Ascending aorta (tissue), 2 donors: ENCODE results near the gene MDM1. TPM values are rescaled to one million over a fixed set of nuclear protein-coding genes. Genes with fewer than 3 reads are reported as not detected.

ENCODE experiments used
- DNase-seq, 2 donors: peaks; one replicate each; pipeline ENCODE4 v3.0.0-alpha.2; 2019; ENCODE audit warnings: low spot score in 2 of 2
- H3K27ac ChIP-seq, 2 donors: fragments of 200-600 bp; sonication (generic); one replicate each; pipeline ENCODE4 v1.5.1; 2016 to 2017; ENCODE audit warnings: mild to moderate bottlenecking in 1 of 2
- H3K27me3 ChIP-seq: fragments of 200-600 bp; sonication (generic); one replicate; pipeline ENCODE4 v1.5.1; 2017
- H3K36me3 ChIP-seq, 2 donors: fragments of 200-600 bp; sonication (generic); one replicate each; pipeline ENCODE4 v1.5.1; 2016
- H3K4me1 ChIP-seq, 2 donors: fragments of 200-600 bp; sonication (generic); one replicate each; pipeline ENCODE4 v1.5.1; 2016 to 2017; ENCODE audit warnings: mild to moderate bottlenecking in 1 of 2
- H3K4me3 ChIP-seq, 2 donors: fragments of 200-600 bp; sonication (generic); one replicate each; pipeline ENCODE4 v1.5.1; 2016 to 2017; ENCODE audit warnings: mild to moderate bottlenecking in 1 of 2
- H3K9me3 ChIP-seq, 2 donors: fragments of 200-600 bp; sonication (generic); one replicate each; pipeline ENCODE4 v1.5.1; 2016
- CTCF ChIP-seq, 3 experiments: fragments of 200-600 bp in 2 of 3; fragments of 450-650 bp in 1 of 3; sonication (generic) in 2 of 3; IDR thresholded peaks; one replicate each; pipeline ENCODE4 v1.5.1; 2016 to 2019; ENCODE audit warnings: antibody characterized with exemption in 3 of 3, mild to moderate bottlenecking in 1 of 3, moderate library complexity in 1 of 3
- intact Hi-C: fragments of 100-400 bp; cut with DNase I; formaldehyde crosslinking; loops from one replicate; pipeline ENCODE4 v1.15.1; 2023
- total RNA-seq: library from RNA; depleted of rRNA; stranded (reverse); fragments of >200 nt; gene quantifications from one replicate; pipeline ENCODE4 v1.1.0, GENCODE V29; 2016

MDM1 gene
- total RNA-seq, 1 donor from 2014 or later = 9.5 TPM

- no peak overlapping the region for H3K27ac ChIP-seq
- H3K27me3 ChIP-seq = no peaks in the 10 kb centered on the region
- H3K4me1 ChIP-seq = no peaks in the 10 kb centered on the region
- no peaks in the 10 kb centered on the region for H3K36me3 ChIP-seq
- intact Hi-C loops = no loop called here
- TF ChIP-seq CTCF (IDR thresholded peaks at IDR 0.05) = no peak
- no peak for DNase-seq
- H3K4me3 ChIP-seq = no peak overlapping the region
- no peaks in the 10 kb centered on the region for H3K9me3 ChIP-seq
Measured at GRCh38 chr12:68271346-68271745, 60.8 kb downstream of the MDM1 start.

- Histone ChIP-seq H3K36me3 (no peaks in the 10 kb centered on the region), H3K27ac (no peak overlapping the region), H3K4me3 (no peak overlapping the region), H3K27me3 (no peaks in the 10 kb centered on the region), H3K9me3 (no peaks in the 10 kb centered on the region), H3K4me1 (no peaks in the 10 kb centered on the region)
- intact Hi-C loops = no loop called here
- no peak for DNase-seq
- no peak for TF ChIP-seq CTCF (IDR thresholded peaks at IDR 0.05)
Measured at GRCh38 chr12:68270358-68270757, 61.8 kb downstream of the MDM1 start.

GRCh38 chr12:68269779-68270178 lies 62.4 kb downstream of the MDM1 start:
- H3K9me3 ChIP-seq = no peaks in the 10 kb centered on the region
- no peak overlapping the region for H3K4me3 ChIP-seq
- no peak overlapping the region for H3K27ac ChIP-seq
- intact Hi-C loops = no loop called here
- TF ChIP-seq CTCF (IDR thresholded peaks at IDR 0.05) = no peak
- H3K4me1 ChIP-seq = no peaks in the 10 kb centered on the region
- H3K36me3 ChIP-seq = no peaks in the 10 kb centered on the region
- no peak for DNase-seq
- H3K27me3 ChIP-seq = no peaks in the 10 kb centered on the region

DNA sequence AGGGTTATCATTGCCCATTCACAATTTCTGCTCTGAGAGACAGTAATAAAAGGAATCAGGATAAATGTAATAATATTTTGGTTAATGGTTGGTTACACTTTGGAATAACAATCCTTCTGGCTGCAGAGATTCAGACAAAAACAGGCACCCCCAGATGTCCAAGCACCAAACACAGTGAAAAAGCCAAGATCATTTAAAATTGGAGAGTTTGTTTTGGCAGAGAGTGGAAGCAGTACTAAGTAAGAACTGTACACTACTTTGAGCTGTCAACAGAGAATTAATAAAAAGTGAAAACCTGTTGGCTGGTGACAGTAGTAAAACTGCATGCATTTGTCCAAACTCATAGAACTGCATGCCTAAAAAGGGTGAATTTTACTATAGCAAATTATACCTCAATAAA lies 63.2 kb downstream of the MDM1 start:
- Histone ChIP-seq H3K27ac (no peak overlapping the region), H3K4me3 (no peak overlapping the region), H3K27me3 (no peaks in the 10 kb centered on the region), H3K36me3 (no peaks in the 10 kb centered on the region), H3K9me3 (no peaks in the 10 kb centered on the region), H3K4me1 (no peaks in the 10 kb centered on the region)
- TF ChIP-seq CTCF (IDR thresholded peaks at IDR 0.05) = no peak
- intact Hi-C loops = no loop called here
- DNase-seq = no peak

DNA sequence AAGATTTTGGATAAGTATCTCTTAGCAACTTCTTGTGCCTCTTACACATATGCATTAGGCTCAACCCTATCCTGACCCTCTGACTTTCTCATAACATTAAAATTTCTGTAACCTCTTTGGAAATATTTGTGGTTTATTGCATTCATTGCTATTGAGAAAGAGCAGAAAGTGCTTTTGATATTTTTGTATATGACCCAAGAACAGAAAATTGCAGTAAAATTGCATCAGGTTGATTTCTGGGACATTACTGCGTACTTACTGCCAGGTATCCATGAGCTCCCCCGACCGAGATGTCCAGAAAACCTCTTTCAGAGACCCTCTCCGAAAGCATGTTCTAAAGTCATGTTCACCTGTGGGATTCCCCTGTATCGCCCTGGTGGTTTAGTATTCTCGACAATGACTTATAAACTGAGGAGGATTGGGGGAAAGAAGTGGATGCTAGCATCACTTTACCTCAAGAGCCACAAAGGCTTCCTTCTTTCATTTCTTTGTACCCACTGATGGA lies 64.2 kb downstream of the MDM1 start:
- Histone ChIP-seq H3K9me3 (no peaks in the 10 kb centered on the region), H3K4me3 (no peak overlapping the region), H3K36me3 (no peaks in the 10 kb centered on the region), H3K27ac (no peak overlapping the region), H3K4me1 (no peaks in the 10 kb centered on the region), H3K27me3 (no peaks in the 10 kb centered on the region)
- no peak for DNase-seq
- no peak for TF ChIP-seq CTCF (IDR thresholded peaks at IDR 0.05)
- intact Hi-C loops = no loop called here

- TF ChIP-seq CTCF (IDR thresholded peaks at IDR 0.05) = no peak
- no peaks in the 10 kb centered on the region for H3K4me1 ChIP-seq
- H3K9me3 ChIP-seq = no peaks in the 10 kb centered on the region
- H3K36me3 ChIP-seq = no peaks in the 10 kb centered on the region
- H3K27ac ChIP-seq = no peak overlapping the region
- intact Hi-C loops = no loop called here
- no peak overlapping the region for H3K4me3 ChIP-seq
- no peak for DNase-seq
- H3K27me3 ChIP-seq = no peaks in the 10 kb centered on the region
Measured at GRCh38 chr12:68264857-68265256, 67.3 kb downstream of the MDM1 start.
